ENCODE data around the gene EPHA6.
"Not testable (repeated sequence)": the region's sequence is repeated elsewhere in the genome, so short reads cannot be mapped to it uniquely, and the experiment has no call there.

EPHA6 gene

DNA sequence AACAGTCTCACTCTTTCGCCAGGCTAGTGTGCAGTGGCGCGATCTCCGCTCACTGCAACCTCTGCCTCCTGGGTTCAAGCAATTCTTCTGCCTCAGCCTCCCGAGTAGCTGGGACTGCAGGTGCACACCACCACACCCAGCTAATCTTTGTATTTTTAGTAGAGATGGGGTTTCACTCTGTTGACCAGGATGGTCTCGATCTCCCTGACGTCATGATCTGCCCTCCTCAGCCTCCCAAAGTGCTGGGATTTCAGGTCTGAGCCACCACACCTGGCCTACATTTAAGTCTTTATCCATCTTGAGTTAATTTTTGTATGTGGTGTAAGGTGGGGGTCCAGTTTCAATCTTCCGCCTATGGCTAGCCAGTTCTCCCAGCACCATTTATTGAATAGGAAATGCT, 211.2 kb downstream of the EPHA6 start:
- not testable (repeated sequence) for DNase-seq

DNA sequence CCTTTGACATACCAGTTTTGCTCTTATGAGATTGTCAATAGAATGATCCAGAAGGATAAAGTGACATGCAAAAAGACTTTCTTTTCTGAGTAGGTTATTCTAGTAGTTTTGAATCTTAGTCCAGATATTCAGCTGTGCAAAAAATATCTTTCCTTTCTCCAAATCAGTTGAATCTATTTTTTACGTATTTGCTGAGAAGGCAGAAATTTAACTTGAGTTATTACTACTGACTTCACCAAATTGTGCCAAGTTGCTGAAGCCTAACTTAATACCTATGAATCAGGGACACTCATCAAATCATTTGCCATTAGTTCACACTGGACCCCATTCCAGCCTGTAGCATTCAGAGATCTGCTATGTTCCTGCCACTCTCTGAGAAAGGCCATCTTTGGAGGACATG, 215.6 kb downstream of the EPHA6 start:
- DNase-seq = no peak

DNA sequence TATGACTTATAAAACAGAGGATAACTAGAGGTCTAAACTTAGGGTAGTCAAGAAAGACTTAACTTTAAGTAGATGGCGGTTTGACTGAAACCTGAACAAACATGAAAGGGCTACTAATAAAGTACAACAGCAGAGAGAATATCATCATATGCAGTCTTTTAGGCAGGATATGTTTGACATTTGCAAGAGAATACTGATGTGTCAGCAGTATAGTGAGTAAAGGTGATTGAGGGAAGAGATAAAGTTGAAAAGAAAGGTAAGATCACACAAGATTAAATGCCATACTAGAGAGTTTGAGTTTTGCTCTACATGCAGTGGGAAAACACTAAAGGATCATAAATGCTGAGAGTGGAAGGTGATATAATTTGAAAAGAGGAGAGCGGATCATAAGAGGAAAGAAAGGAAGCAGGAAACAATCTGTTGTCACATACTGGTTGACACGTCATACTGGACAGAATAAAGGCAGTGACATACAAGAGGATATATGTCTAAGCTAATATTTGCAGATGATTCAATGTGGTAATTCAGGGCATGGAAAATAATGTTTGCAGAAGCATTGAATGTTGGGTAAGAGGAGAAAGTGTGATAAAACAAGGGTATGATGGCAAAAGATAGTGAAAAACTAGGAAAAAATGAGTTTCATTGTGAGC, 223.0 kb downstream of the EPHA6 start:
- DNase-seq = no peak

DNA sequence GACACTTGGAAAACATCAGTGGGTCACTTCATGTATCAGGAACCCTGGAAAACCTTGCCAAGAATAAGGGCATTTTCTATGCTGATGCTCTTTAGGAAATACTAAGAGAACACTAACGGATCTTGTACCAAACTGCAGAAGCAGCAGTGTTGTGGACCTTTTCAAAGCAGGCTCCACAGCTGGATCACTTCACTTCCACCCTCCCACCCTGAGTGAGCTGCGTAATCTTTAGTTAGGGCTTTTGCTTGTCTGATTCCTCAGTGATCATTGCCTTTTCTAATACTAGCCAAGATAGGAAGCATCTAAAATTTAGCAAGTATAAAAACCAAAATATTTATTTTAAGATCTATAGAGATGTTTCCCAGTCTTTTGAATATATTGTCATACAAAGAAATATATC, 229.0 kb downstream of the EPHA6 start:
- DNase-seq = no peak

DNA sequence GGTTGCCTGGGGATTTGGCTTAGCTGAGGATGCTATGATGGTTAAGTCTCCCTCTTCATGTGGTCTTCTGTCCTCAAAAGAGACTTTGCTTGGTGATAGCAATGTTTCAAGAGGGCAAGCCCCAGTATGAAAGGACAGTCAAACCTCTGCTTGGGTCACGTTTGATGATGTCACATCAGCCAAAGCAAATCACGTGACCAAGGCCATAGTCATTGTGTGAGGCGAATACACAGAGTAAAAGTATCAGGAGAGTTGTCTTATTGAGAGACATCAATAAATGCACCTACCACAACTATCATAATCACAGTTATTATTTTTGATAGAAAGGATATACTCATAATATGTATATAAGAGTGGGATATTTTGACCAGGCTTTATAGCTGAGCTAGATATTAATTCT, 243.0 kb downstream of the EPHA6 start:
- DNase-seq = no peak

DNA sequence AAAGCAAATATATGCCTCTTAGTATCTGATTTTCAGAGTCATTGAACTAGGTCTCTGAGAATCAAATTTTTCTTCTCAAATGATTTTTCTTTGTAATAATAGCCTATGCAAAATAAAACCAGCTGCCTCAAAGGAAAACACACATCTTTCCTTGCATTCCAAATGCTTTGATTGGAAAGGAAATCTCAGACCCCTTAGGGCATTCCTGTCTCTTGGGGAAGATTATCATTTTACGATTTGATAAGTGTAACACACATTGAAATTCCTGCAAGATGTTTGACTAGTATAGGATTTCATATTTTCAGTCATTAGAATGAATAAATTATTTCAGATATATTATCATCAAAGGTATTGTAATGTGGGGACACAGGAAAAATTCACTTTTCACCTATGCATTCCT, 244.8 kb downstream of the EPHA6 start:
- no peak for DNase-seq

DNA sequence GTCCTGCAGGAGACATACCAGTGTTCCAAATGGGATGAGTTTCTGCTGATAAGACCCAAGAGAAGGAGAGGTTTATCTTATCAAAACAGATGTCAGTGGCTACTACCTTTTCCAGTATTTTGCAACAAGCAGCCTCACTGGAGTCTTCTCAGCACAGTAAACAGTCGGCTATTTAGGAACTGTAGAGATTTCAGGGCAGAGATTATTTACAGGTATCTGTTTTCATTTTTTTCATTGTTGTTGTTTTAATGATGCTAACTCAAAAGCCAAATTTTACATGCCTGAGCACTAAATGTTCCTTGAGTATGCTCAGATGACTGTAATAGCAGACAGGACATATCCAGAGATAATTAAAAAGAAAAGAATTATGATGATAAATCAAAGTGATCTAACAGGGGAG, 252.1 kb downstream of the EPHA6 start:
- no peak for DNase-seq

DNA sequence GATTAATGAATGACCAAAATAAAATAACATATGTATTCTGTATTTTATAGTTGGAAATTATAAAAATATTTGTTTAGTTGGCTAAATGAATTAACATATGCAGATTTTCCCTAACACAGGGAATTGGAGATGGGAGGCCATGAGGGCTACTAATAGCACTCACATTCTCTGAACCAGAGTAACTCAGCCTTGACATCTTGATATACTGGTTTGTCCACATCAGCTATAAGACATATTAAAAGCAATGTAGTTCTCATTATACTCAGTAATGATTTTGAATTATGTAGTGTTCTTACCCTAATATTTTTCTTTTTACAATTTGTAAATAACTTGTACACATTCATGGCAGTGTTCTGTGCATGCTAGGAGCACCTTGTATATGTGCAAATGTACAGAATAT, 255.9 kb downstream of the EPHA6 start:
- DNase-seq = no peak

DNA sequence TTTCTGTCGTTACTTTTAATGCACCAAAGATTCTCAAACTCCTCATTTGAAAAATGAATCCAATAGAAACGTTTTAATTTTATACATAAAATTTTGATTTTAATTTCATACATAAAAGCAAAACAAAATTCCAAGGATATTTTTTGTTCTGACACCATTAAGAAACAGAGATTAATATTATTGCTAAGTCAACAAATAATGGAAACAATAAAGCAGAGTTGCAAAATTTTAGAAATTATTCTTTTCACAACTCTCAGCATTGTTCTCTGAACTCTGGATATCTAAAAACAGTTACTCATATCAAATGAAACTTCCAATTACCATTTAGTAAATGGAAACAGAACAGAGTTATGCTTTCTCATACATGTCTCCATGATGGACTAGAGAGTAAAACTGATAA, 260.2 kb downstream of the EPHA6 start:
- no peak for DNase-seq

DNA sequence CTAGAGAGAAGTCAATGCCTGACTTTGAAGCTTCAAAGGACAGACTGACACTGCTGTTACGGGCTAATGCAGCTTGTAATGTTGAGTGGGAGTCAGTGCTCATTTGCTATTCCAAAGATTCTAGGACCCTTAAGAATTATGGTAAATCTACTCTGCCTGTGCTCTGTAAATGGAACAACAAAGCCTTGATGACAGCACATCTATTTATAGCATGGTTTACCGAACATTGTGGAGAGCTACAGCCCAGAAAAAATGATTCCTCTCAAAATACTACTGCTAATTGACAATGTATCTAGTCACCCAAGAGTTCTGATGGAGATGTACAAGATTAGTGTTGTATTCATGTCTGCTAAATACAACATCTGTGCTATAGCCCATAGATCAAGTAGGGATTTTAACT, 262.3 kb downstream of the EPHA6 start:
- no peak for DNase-seq

DNA sequence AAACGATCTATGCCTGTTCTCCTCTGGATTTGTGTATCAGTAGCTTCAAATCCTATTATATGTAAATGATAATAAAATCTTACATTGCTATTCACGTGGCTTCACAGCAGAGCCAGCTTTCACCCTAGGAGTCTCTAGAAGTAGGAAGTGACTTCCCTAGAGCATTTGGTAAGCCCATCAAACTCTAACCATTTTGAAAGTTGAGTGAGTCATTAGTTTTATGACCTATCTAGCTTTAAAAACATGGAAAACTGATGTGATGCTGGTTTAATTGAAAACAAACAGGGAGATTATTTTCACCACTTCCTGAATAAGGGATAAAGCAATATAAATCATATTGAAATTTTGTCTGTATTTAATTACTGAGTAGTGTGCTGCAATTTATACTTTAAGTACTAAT, 275.2 kb downstream of the EPHA6 start:
- no peak for DNase-seq

DNA sequence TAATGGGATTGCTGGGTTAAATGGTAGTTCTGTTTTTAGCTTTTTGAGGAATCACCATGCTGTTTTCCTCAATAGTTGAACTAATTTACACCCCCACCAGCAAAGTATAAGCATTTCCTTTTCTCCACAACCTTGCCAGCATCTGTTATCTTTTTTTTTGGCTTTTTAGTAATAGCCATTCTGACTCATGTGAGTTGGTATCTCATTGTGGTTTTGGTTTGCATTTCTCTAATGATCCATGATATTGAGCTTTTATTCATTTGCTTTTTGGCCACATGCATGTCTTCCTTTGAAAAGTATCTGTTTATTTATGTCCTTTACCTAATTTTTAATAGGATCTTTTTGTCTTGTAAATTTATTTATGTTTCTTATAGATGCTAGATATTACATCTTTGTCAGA, 288.2 kb downstream of the EPHA6 start:
- DNase-seq = no peak

DNA sequence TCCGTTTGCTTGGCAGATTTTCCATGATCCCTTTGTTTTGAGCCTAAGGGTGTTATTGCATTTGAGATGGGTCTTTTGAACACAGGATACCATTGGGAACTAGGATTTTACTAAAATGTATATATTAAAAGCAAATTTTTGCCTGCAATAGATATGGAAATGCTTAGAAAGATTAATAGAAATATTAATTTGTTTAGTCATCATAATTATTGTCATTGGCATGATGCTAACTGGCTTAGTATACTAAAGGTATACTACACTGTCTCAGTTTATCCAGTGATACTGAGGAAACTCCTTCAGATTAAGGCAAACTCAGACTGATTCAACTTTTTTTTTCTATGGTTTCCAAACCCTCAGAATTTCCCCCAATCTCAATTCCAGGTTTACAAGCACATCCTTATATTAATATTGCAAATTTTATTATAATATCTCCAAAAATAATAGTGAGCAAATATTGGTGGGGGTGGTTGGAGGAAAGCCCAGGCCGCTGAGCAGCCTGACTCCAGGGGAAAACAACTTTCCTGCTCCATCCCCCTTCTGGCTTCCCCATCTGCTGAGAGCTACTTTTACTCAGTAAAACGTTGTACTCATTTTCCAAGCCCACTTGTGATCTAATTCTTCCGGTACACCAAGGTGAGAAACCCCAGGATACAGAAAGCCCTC, 291.7 kb downstream of the EPHA6 start:
- no peak for DNase-seq

DNA sequence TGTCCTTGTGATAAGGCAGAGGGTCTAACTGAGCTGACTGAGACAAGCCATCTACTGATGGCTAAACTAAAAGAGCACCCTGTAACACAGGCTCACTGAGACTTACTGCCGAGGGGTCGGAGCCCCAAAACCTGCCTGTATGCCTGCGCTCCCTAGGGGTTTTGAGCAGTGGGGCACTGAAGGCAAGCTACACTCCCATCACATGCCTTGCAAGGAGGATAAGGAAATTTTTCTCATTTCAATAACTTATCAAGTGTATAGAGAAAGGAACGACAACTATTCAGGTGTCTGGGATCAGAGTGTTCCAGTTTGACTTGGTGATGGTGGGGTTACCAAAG, 292.2 kb downstream of the EPHA6 start:
- DNase-seq = no peak

DNA sequence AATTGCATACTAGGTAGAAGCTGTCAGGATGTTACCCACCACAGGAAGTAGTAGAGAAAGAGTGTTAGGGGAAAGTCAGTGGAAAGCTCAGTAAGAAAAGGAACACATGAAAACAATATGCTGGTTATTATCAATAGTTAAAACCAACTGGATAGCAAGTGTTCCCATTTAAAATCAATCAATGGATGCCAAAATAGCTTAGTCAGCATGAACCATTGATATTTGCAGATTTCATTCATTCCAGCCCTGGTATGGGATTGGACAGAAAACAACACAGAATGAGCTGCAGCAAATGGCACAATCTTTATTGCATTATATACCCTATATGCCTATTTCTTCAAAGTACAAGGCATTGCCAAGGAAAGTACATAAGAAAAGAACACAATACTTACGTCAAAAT, 293.7 kb downstream of the EPHA6 start:
- no peak for DNase-seq

DNA sequence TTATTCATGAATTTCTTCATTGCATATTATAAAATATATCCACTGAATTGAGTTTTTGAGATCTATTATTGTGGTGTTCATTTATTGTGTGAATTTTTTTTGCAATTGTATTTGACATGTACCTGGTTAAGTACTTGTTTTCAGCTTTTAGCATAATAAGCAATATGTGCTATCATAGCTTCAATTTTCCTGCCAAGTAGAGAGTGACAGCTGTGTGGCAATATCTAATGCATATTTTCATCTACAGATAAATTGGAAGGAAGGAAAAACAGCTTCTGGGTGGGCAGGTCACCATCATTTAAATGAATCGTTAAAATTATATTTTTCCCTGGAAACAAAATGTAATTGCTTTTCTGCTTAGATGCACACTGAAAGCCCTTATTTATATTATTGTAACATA, 296.9 kb downstream of the EPHA6 start:
- no peak for DNase-seq

DNA sequence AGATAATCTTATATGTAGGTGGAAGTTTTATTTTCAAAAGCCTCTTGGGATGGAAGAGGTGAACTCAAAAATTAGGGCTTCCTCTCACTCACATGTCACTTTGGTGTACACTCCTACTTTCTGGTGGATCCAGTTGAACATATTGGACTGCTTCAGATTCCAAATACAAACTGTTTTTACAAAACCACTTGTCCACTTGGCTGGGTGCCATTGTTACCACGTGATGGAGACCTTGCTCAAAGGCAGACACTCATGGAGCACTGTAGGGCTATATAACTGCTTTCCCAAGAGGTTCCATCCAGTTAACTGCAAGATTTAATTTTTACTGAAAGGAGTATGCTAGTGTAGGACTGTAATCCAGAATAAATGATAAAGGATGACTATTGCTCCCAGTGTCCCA, 307.0 kb downstream of the EPHA6 start:
- DNase-seq = no peak

DNA sequence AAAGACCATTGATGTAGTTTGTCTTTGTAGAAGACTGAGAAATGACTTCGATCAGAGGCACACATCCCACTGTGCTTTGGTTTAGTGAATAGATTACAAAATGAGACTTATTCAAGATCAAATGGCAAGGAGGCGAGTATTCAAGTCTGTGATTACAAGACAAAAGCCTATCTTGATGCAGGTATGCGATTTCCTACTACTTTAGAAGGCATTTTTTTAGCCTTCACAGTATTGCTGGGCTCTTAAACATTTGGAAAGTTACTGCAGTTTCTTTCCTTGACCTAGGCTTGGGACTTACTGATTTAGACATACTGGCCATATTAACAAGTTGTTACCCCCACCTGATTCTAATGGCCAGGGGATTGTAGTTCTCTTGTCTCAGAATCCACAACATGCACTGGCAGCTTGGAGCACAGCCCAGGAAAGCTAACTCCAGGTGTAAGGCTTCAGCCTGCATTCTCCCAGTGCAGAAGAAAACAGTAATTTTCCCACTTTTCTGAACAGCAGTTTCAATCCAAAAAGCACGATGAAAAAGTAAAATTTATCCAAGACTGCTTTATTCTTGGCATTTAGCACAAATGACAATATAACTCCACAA, 311.6 kb downstream of the EPHA6 start:
- DNase-seq = no peak

DNA sequence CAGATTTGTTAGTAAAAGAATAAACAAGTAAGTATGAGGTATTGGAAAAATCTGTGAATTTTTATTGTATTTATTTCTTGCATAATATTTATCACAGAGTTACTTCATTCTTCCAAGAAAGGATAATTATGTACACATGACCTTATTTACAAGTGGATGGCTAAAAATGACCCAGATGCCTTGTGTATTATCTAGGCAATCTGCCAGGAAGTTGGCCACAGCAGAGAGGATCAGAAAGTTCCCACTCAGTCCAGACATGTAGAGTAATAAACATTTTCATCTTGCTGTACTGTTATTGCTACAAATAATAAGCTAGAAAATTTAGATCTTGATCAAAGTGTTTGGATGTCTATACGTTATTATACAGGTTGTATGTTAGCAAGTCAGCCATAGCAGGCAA, 317.1 kb downstream of the EPHA6 start:
- DNase-seq = peak in 1 of 14 donors; percentile 23

DNA sequence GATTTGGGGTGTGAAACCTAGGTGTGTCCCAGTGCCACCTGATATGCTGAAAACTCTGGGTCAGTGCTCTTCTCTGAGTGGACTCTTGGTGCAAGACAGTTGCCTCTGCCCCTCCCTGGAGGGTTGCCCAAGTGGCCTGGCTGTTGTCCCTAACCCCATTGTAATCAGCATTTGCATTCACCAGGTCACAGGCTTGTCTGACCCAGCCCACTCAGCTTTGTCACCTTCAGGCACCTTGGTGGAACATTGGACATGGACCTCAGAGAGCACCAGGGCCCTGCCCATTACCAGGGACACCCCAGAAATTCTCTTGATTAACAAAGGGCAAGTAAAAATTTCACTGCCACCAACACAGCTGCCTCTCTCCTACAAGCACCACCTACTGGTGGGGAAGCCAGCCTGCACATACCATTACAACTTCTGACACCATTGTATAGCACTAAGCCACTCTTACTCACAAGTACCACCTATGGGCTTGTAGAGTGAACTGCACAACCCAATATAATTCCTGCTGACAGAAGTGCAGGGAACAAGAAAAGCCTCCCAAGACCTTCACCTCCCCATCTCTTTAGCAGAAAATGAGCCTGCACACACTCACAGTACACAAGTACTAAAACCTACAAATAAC, 324.6 kb downstream of the EPHA6 start:
- no peak for DNase-seq

DNA sequence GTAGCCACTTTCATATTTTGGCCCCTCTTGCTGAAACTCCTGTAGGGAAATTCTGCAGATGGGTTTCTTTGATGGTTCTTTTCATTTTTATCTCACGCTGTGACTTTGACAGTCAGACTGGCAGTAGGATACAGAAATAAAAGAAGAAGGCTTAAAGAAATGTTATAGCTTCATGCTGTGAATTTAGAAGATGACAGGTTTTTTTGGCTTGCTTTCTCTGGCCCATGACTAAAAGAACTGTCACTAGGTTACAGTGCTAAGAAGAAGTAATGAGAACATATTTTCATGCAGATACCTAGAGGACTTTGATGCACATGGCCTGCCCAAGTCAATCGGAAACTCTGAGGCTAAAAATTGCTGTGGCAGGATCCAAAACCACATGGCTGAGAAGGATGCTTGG, 334.5 kb downstream of the EPHA6 start:
- DNase-seq = no peak

DNA sequence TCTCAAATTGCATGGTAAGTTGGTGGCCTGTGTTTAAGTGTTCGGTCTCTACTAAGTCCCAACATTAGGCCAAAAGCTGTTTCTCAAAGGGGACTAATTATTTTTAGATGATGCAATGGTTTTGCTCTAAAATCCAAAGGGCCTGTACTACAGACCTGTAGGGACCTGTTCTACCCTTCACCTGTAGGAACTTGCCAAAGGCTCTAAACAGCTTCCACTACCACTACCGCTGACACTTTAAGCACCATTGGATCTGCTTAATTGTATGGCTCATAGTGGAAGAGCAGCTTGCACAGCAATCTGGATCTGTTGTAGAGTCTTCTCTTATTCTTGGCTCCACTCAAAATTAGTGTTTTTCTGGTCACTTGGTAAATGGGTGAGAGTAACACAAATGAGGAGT, 346.8 kb downstream of the EPHA6 start:
- DNase-seq = no peak

DNA sequence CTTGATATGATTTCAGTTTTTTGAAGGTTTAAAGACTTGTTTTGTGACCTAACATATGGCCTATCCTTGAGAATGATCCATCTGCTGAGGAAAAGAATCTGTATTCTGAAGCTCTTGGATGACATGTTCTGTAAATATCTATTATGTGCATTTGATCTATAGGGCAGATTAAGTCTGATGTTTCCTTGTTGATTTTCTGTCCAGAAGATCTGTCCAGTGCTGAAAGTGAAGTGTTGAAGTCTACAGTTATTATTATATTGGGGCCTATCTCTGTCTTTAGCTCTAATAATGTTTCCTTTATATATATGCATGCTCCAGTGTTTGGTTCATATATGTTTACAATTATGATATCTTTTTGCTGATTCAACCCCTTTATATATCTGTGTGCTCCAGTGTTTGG, 362.8 kb downstream of the EPHA6 start:
- DNase-seq = no peak

DNA sequence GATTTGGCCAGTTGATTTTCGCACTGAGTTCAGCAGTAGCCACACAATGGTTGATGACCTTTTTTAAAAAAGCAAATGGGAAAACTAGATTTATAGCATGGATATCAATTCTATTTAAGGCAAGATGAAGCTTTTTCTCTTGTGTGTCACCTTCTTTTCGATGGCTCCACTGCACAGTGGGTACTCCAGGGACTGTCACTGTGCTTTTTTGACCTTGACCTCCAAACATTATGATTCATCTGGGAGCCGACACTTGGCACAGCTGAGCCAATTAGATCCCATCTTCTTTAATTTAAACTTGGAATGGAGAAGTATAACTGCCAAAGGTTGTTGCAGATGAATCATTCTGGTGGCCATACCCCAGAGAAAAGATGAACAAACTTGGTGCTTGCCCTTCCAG, 367.3 kb downstream of the EPHA6 start:
- no peak for DNase-seq

Measured in C1 segment of cervical spinal cord (tissue), 14 donors.